ENCODE measurements around the gene MAPK8IP3.
"Not testable (repeated sequence)": the region's sequence is repeated elsewhere in the genome, so short reads cannot be mapped to it uniquely, and the experiment has no call there.

MAPK8IP3 gene

GRCh38 chr16:1712791-1713261, 6.8 kb downstream of the MAPK8IP3 start:
- no peak for DNase-seq (ENCODE audit: low spot score)

GRCh38 chr16:1713331-1713730, 7.3 kb downstream of the MAPK8IP3 start:
- no peak for DNase-seq (ENCODE audit: low spot score)

GRCh38 chr16:1713933-1714332, 7.9 kb downstream of the MAPK8IP3 start:
- DNase-seq (ENCODE audit: low spot score): no peak

- no peak for DNase-seq (ENCODE audit: low spot score)
Observed at GRCh38 chr16:1715220-1715619, 9.2 kb downstream of the MAPK8IP3 start.

GRCh38 chr16:1718236-1718635, 12.2 kb downstream of the MAPK8IP3 start:
- not testable (repeated sequence) for DNase-seq (ENCODE audit: low spot score)

GRCh38 chr16:1719559-1720229, 13.7 kb downstream of the MAPK8IP3 start:
- not testable (repeated sequence) for DNase-seq (ENCODE audit: low spot score)

GRCh38 chr16:1721372-1721771, 15.4 kb downstream of the MAPK8IP3 start:
- no peak for DNase-seq (ENCODE audit: low spot score)

GRCh38 chr16:1723450-1724147, 17.6 kb downstream of the MAPK8IP3 start:
- peak; percentile 69 for DNase-seq (ENCODE audit: low spot score)

GRCh38 chr16:1724491-1724890, 18.5 kb downstream of the MAPK8IP3 start:
- no peak for DNase-seq (ENCODE audit: low spot score)

- DNase-seq (ENCODE audit: low spot score): no peak
Observed at GRCh38 chr16:1726661-1727502, 20.9 kb downstream of the MAPK8IP3 start.

- DNase-seq (ENCODE audit: low spot score): no peak
Observed at GRCh38 chr16:1727651-1728624, 21.9 kb downstream of the MAPK8IP3 start.

- no peak for DNase-seq (ENCODE audit: low spot score)
Observed at GRCh38 chr16:1729026-1729425, 23.0 kb downstream of the MAPK8IP3 start.

- DNase-seq (ENCODE audit: low spot score): no peak
Observed at GRCh38 chr16:1729445-1729844, 23.4 kb downstream of the MAPK8IP3 start.

GRCh38 chr16:1731073-1731472, 25.1 kb downstream of the MAPK8IP3 start:
- DNase-seq (ENCODE audit: low spot score): no peak

- no peak for DNase-seq (ENCODE audit: low spot score)
Observed at GRCh38 chr16:1731603-1732002, 25.6 kb downstream of the MAPK8IP3 start.

GRCh38 chr16:1732071-1732470, 26.1 kb downstream of the MAPK8IP3 start:
- DNase-seq (ENCODE audit: low spot score): no peak

- DNase-seq (ENCODE audit: low spot score): not testable (repeated sequence)
Observed at GRCh38 chr16:1732551-1732987, 26.6 kb downstream of the MAPK8IP3 start.

GRCh38 chr16:1734123-1734522, 28.1 kb downstream of the MAPK8IP3 start:
- DNase-seq (ENCODE audit: low spot score): no peak

- DNase-seq (ENCODE audit: low spot score): no peak
Observed at GRCh38 chr16:1734816-1735215, 28.8 kb downstream of the MAPK8IP3 start.

GRCh38 chr16:1740234-1740633, 34.2 kb downstream of the MAPK8IP3 start:
- DNase-seq (ENCODE audit: low spot score): no peak

GRCh38 chr16:1740781-1741490, 34.9 kb downstream of the MAPK8IP3 start:
- DNase-seq (ENCODE audit: low spot score): no peak
